OCI-LY3 (cell line): ENCODE results near the gene ADGRL1.

ENCODE experiments used
- EZH2phosphoT487 ChIP-seq: fragments of 200-600 bp; shearing (Covaris generic); IDR thresholded peaks from 2 replicates; pipeline ENCODE4 v1.6.1; 2018; ENCODE audit warnings: antibody characterized with exemption, mixed run types, low read depth
- TF ChIP-seq, protein P1 (sequence below): fragments of 200-600, 300-600 bp; sonication (generic); IDR thresholded peaks from 2 replicates; pipeline ENCODE4 v1.5.1; 2014; ENCODE audit warnings: antibody characterized with exemption, low read length, low read depth

DNA sequence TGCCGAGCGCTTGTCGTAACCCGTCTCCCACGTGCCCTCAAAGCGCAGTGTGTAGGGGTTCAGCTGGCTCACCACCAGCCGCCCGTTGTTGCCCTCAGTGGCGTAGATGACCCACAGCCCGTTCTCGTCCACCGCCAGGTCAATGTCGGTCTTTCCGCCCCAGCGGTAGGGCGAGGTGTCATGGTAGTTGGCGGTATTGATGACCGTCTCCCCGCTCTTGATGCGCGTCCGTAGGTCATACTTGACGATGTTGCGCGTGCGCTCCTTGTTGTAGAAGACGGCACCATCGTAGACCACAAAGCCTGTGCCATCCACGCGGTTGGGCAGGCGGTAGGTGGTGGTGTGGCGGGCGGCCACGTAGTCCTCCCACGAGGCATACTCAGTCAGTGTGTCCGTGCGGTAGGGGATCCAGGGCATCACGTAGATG, 43.1 kb downstream of the ADGRL1 start:
- TF ChIP-seq, protein P1, sequence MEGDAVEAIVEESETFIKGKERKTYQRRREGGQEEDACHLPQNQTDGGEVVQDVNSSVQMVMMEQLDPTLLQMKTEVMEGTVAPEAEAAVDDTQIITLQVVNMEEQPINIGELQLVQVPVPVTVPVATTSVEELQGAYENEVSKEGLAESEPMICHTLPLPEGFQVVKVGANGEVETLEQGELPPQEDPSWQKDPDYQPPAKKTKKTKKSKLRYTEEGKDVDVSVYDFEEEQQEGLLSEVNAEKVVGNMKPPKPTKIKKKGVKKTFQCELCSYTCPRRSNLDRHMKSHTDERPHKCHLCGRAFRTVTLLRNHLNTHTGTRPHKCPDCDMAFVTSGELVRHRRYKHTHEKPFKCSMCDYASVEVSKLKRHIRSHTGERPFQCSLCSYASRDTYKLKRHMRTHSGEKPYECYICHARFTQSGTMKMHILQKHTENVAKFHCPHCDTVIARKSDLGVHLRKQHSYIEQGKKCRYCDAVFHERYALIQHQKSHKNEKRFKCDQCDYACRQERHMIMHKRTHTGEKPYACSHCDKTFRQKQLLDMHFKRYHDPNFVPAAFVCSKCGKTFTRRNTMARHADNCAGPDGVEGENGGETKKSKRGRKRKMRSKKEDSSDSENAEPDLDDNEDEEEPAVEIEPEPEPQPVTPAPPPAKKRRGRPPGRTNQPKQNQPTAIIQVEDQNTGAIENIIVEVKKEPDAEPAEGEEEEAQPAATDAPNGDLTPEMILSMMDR, result no peak
- TF ChIP-seq EZH2phosphoT487, result no peak
